DND-41 (cell line): ENCODE results near the gene MAP2.

Source experiments
- EZH2 ChIP-seq: IDR thresholded peaks from 3 replicates; pipeline ENCODE4 v1.6.1; 2012; ENCODE audit warnings: borderline replicate concordance, low read depth, mild to moderate bottlenecking, moderate library complexity, low read length, inconsistent platforms; ENCODE audit not compliant: severe bottlenecking
- TF ChIP-seq, protein P1 (sequence below): IDR thresholded peaks from 2 replicates; pipeline ENCODE4 v1.5.1; 2012; ENCODE audit warnings: borderline replicate concordance, low read length, moderate library complexity, mild to moderate bottlenecking; ENCODE audit not compliant: poor library complexity, severe bottlenecking; ENCODE audit errors: extremely low read depth

DNA sequence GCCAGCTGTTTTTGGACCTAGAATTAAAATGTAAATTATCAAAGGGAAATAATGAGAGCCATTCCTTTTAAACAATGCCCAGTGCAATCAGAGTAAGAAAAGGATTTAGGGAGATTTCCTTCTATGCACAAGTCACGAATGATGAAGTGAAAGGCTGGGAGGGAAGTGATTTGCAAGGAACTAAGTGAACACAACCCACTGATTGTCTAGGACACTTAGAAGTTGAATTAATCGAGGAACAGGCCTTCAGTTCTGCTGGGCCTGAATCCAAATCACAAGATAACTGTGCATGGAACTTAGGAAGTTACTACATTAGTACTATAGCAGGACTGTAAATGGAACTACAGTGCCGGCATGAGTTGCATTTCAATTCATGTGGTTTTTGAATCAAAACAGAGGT is 17.7 kb downstream of the MAP2 start:
- TF ChIP-seq, protein P1, sequence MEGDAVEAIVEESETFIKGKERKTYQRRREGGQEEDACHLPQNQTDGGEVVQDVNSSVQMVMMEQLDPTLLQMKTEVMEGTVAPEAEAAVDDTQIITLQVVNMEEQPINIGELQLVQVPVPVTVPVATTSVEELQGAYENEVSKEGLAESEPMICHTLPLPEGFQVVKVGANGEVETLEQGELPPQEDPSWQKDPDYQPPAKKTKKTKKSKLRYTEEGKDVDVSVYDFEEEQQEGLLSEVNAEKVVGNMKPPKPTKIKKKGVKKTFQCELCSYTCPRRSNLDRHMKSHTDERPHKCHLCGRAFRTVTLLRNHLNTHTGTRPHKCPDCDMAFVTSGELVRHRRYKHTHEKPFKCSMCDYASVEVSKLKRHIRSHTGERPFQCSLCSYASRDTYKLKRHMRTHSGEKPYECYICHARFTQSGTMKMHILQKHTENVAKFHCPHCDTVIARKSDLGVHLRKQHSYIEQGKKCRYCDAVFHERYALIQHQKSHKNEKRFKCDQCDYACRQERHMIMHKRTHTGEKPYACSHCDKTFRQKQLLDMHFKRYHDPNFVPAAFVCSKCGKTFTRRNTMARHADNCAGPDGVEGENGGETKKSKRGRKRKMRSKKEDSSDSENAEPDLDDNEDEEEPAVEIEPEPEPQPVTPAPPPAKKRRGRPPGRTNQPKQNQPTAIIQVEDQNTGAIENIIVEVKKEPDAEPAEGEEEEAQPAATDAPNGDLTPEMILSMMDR = no peak
- no peak for TF ChIP-seq EZH2
